Hair follicular keratinocyte (primary cell): Measurements from ENCODE around the gene PCDHA6. TPM values are rescaled to one million over a fixed set of nuclear protein-coding genes. Genes with fewer than 3 reads are reported as not detected.

Experiments used
- total RNA-seq: library from RNA; depleted of rRNA; stranded (reverse); fragments of >200 nt; gene quantifications from 2 replicates; pipeline ENCODE4 v1.2.3, GENCODE V29; 2015

PCDHA6 gene
- total RNA-seq, 1 donor from 2014 or later, result not detected

Other genes starting within 250 kb of the PCDHA6 start
- gene CD14, start 194.8 kb upstream of the PCDHA6 start, total RNA-seq, result 0.08 and 0.76 TPM in 2 replicates
- gene TMCO6, start 188.5 kb upstream of the PCDHA6 start, total RNA-seq, result 27.4 and 28.1 TPM in 2 replicates
- gene NDUFA2, start 180.3 kb upstream of the PCDHA6 start, total RNA-seq, result 44.7 and 60.0 TPM in 2 replicates
- 63.2 and 93.5 TPM in 2 replicates for gene IK, start 180.1 kb upstream of the PCDHA6 start, total RNA-seq
- 14.7 and 16.0 TPM in 2 replicates for gene WDR55, start 163.1 kb upstream of the PCDHA6 start, total RNA-seq
- 0.78 and 1.6 TPM in 2 replicates for gene DND1, start 154.4 kb upstream of the PCDHA6 start, total RNA-seq
- gene HARS1, start 136.6 kb upstream of the PCDHA6 start, total RNA-seq, result 63.0 and 96.6 TPM in 2 replicates
- gene HARS2, start 136.5 kb upstream of the PCDHA6 start, total RNA-seq, result 26.0 and 27.2 TPM in 2 replicates
- 29.0 and 31.2 TPM in 2 replicates for gene ZMAT2, start 127.5 kb upstream of the PCDHA6 start, total RNA-seq
- not detected in 2 replicates for gene PCDHA1, start 41.8 kb upstream of the PCDHA6 start, total RNA-seq
- not detected in 2 replicates for gene PCDHA2, start 33.1 kb upstream of the PCDHA6 start, total RNA-seq
- not detected in 2 replicates for gene PCDHA3, start 26.9 kb upstream of the PCDHA6 start, total RNA-seq
- not detected in 2 replicates for gene PCDHA4, start 20.9 kb upstream of the PCDHA6 start, total RNA-seq
- gene PCDHA5, start 6.3 kb upstream of the PCDHA6 start, total RNA-seq, result not detected in 2 replicates
- not detected in 2 replicates for gene PCDHA7, start 6.3 kb downstream of the PCDHA6 start, total RNA-seq
- gene PCDHA8, start 13.2 kb downstream of the PCDHA6 start, total RNA-seq, result not detected in 2 replicates
- gene PCDHA9, start 20.4 kb downstream of the PCDHA6 start, total RNA-seq, result not detected in 2 replicates
- gene PCDHA10, start 27.9 kb downstream of the PCDHA6 start, total RNA-seq, result not detected in 2 replicates
- gene PCDHA11, start 41.0 kb downstream of the PCDHA6 start, total RNA-seq, result under 0.01 TPM in 1 of 2 replicates, not detected in the other
- not detected in 2 replicates for gene PCDHA12, start 47.3 kb downstream of the PCDHA6 start, total RNA-seq
- gene PCDHA13, start 54.2 kb downstream of the PCDHA6 start, total RNA-seq, result not detected in 2 replicates
- 0.16 and 0.61 TPM in 2 replicates for gene PCDHAC1, start 98.3 kb downstream of the PCDHA6 start, total RNA-seq
- gene PCDHAC2, start 138.5 kb downstream of the PCDHA6 start, total RNA-seq, result 1.1 and 1.3 TPM in 2 replicates
- not detected in 2 replicates for gene PCDHB1, start 223.4 kb downstream of the PCDHA6 start, total RNA-seq